HEK293 (cell line): ENCODE results near the gene SSTR3.
A peak's percentile ranks its signal among the peaks of the same experiment; 100 is the strongest.

ENCODE experiments used
- CTCF ChIA-PET: fragments of 350-600 bp; formaldehyde crosslinking; extraction: SDS; loops from one replicate; lab custom pipeline; 2021; ENCODE audit warnings: antibody characterized with exemption; lab: Yijun Ruan, JAX
- POLR2A ChIA-PET: fragments of 300-600 bp; formaldehyde crosslinking; extraction: SDS; loops from one replicate; lab custom pipeline; 2020; ENCODE audit warnings: antibody characterized with exemption, inconsistent platforms; lab: Yijun Ruan, JAX
- H3K27ac ChIP-seq: fragments of 200-500 bp; sonication (Bioruptor generic); 2 replicates; pipeline ENCODE4 v1.5.1; 2014; ENCODE audit warnings: low read depth, low read length, control low read depth, inconsistent platforms; ENCODE audit errors: extremely low read depth
- H3K36me3 ChIP-seq, 2 experiments: fragments of 200-500 bp in 1 of 2; sonication (Bioruptor generic) in 1 of 2; 1 replicate in 1 of 2; 2 replicates in 1 of 2; pipeline ENCODE4 v1.5.1; 2014 to 2017; ENCODE audit warnings: inconsistent platforms in 2 of 2, low read length in 2 of 2; ENCODE audit not compliant: control insufficient read depth in 2 of 2, insufficient read depth in 1 of 2
- H3K4me1 ChIP-seq: fragments of 200-500 bp; sonication (Bioruptor generic); 2 replicates; pipeline ENCODE4 v1.5.1; 2014; ENCODE audit warnings: mild to moderate bottlenecking, low read length, inconsistent platforms; ENCODE audit not compliant: control insufficient read depth, insufficient read depth
- H3K4me3 ChIP-seq: 2 replicates; pipeline ENCODE4 v1.5.1; 2011; ENCODE audit warnings: low read depth, mild to moderate bottlenecking, control low read depth, low read length, moderate library complexity
- H3K9me3 ChIP-seq: fragments of 200-500 bp; sonication (Bioruptor generic); 2 replicates; pipeline ENCODE4 v1.5.1; 2014; ENCODE audit warnings: low read depth, low read length, inconsistent platforms; ENCODE audit not compliant: control insufficient read depth, insufficient read depth
- GLI2 ChIP-seq: fragments of 450-650 bp; formaldehyde crosslinking; IDR thresholded peaks from 2 replicates; pipeline ENCODE4; 2017; ENCODE audit warnings: missing biosample characterization, missing genetic modification characterization, low read depth, borderline replicate concordance
- GLIS2 ChIP-seq: fragments of 450-650 bp; formaldehyde crosslinking; IDR thresholded peaks from 2 replicates; pipeline ENCODE4 v1.5.1; 2016; ENCODE audit warnings: missing biosample characterization, missing genetic modification characterization
- HOXC10 ChIP-seq: sonication (generic); formaldehyde crosslinking; IDR thresholded peaks from 2 replicates; pipeline ENCODE4 v1.8.1; 2023; ENCODE audit warnings: mild to moderate bottlenecking, missing genetic modification reagents
- KLF10 ChIP-seq: fragments of 450-650 bp; IDR thresholded peaks from 2 replicates; pipeline ENCODE4 v1.5.1; 2018; ENCODE audit warnings: missing biosample characterization, mild to moderate bottlenecking, missing genetic modification characterization
- KLF8 ChIP-seq: fragments of 450-650 bp; formaldehyde crosslinking; IDR thresholded peaks from 2 replicates; pipeline ENCODE4 v1.5.1; 2016; ENCODE audit warnings: missing biosample characterization, missing genetic modification characterization
- PRDM10 ChIP-seq: fragments of 450-650 bp; formaldehyde crosslinking; IDR thresholded peaks from 2 replicates; pipeline ENCODE4 v1.5.1; 2016; ENCODE audit warnings: missing biosample characterization, missing genetic modification characterization
- SETDB1 ChIP-seq: IDR thresholded peaks from one replicate; pipeline ENCODE4 v1.6.1; 2017; ENCODE audit warnings: mild to moderate bottlenecking, low read length, moderate library complexity, mixed read lengths; ENCODE audit not compliant: insufficient read length
- ZBTB26 ChIP-seq: fragments of 450-650 bp; formaldehyde crosslinking; optimal IDR thresholded peaks from 2 replicates; pipeline ENCODE3; 2016; ENCODE audit warnings: missing biosample characterization, mild to moderate bottlenecking, missing genetic modification characterization
- ZBTB48 ChIP-seq: fragments of 450-650 bp; formaldehyde crosslinking; IDR thresholded peaks from 2 replicates; pipeline ENCODE4 v1.5.1; 2016; ENCODE audit warnings: missing biosample characterization, missing genetic modification characterization
- ZBTB6 ChIP-seq: fragments of 450-650 bp; formaldehyde crosslinking; IDR thresholded peaks from 2 replicates; pipeline ENCODE4 v1.5.1; 2017; ENCODE audit warnings: missing biosample characterization, missing genetic modification characterization
- ZFP37 ChIP-seq: fragments of 450-650 bp; formaldehyde crosslinking; IDR thresholded peaks from 2 replicates; pipeline ENCODE4 v1.5.1; 2016; ENCODE audit warnings: missing biosample characterization, missing genetic modification characterization
- ZIC2 ChIP-seq: fragments of 450-650 bp; formaldehyde crosslinking; IDR thresholded peaks from 2 replicates; pipeline ENCODE4 v1.5.1; 2016; ENCODE audit warnings: missing biosample characterization, missing genetic modification characterization
- ZNF16 ChIP-seq: fragments of 450-650 bp; formaldehyde crosslinking; IDR thresholded peaks from 2 replicates; pipeline ENCODE4 v1.5.1; 2016; ENCODE audit warnings: low read depth, missing biosample characterization, missing genetic modification characterization
- ZNF174 ChIP-seq: fragments of 450-650 bp; formaldehyde crosslinking; IDR thresholded peaks from 2 replicates; pipeline ENCODE4 v1.5.0; 2017; ENCODE audit warnings: missing biosample characterization, mild to moderate bottlenecking, missing genetic modification characterization
- ZNF274 ChIP-seq, 2 experiments: fragments of 200-500 bp in 1 of 2; fragments of 450-650 bp in 1 of 2; sonication (Bioruptor generic) in 1 of 2; formaldehyde crosslinking in 1 of 2; IDR thresholded peaks; 2 replicates each; pipeline versions ENCODE4 v1.5.1 to v1.6.1; 2014 to 2016; ENCODE audit warnings: borderline replicate concordance in 1 of 2, inconsistent platforms in 1 of 2, low read length in 1 of 2, missing biosample characterization in 1 of 2, missing genetic modification characterization in 1 of 2
- ZNF350 ChIP-seq: fragments of 450-650 bp; formaldehyde crosslinking; IDR thresholded peaks from 2 replicates; pipeline ENCODE4 v1.5.0; 2017; ENCODE audit warnings: missing biosample characterization, mild to moderate bottlenecking, missing genetic modification characterization
- ZNF362 ChIP-seq: fragments of 450-650 bp; formaldehyde crosslinking; IDR thresholded peaks from 2 replicates; pipeline ENCODE4 v1.5.1; 2016; ENCODE audit warnings: missing biosample characterization, missing genetic modification characterization
- ZNF37A ChIP-seq: fragments of 450-650 bp; IDR thresholded peaks from 2 replicates; pipeline ENCODE4 v1.5.1; 2018; ENCODE audit warnings: missing biosample characterization, missing genetic modification characterization
- ZNF473 ChIP-seq: fragments of 450-650 bp; formaldehyde crosslinking; IDR thresholded peaks from 2 replicates; pipeline ENCODE4 v1.5.1; 2017; ENCODE audit warnings: missing biosample characterization, missing genetic modification characterization
- ZNF521 ChIP-seq: fragments of 450-650 bp; formaldehyde crosslinking; IDR thresholded peaks from 2 replicates; pipeline ENCODE4 v1.5.1; 2017; ENCODE audit warnings: missing biosample characterization, mild to moderate bottlenecking, missing genetic modification characterization
- ZNF585B ChIP-seq: fragments of 450-650 bp; formaldehyde crosslinking; IDR thresholded peaks from 2 replicates; pipeline ENCODE4 v1.5.1; 2016; ENCODE audit warnings: missing biosample characterization, missing genetic modification characterization
- ZNF600 ChIP-seq: fragments of 450-650 bp; formaldehyde crosslinking; IDR thresholded peaks from 2 replicates; pipeline ENCODE4 v1.5.1; 2016; ENCODE audit warnings: missing biosample characterization, missing genetic modification characterization
- ZNF629 ChIP-seq: fragments of 450-650 bp; formaldehyde crosslinking; IDR thresholded peaks from 2 replicates; pipeline ENCODE4 v1.5.1; 2017; ENCODE audit warnings: missing biosample characterization, missing genetic modification characterization
- ZNF654 ChIP-seq: fragments of 450-650 bp; formaldehyde crosslinking; IDR thresholded peaks from 2 replicates; pipeline ENCODE4 v1.5.1; 2016; ENCODE audit warnings: low read depth, missing biosample characterization, missing genetic modification characterization
- ZNF670 ChIP-seq: fragments of 450-650 bp; formaldehyde crosslinking; IDR thresholded peaks from 2 replicates; pipeline ENCODE4 v1.5.1; 2016; ENCODE audit warnings: missing biosample characterization, missing genetic modification characterization, low read depth
- ZNF777 ChIP-seq: fragments of 450-650 bp; formaldehyde crosslinking; IDR thresholded peaks from 2 replicates; pipeline ENCODE4 v1.5.1; 2017; ENCODE audit warnings: missing biosample characterization, missing genetic modification characterization, borderline replicate concordance
- ZSCAN5A ChIP-seq: fragments of 450-650 bp; formaldehyde crosslinking; IDR thresholded peaks from 2 replicates; pipeline ENCODE4 v1.5.1; 2016; ENCODE audit warnings: missing biosample characterization, missing genetic modification characterization

SSTR3 gene

GRCh38 chr22:37167176-37167980 is 44.9 kb downstream of the SSTR3 start:
- POLR2A ChIA-PET, result no interaction called here
- H3K27ac ChIP-seq, result no peak overlapping the region
- CTCF ChIA-PET, result interaction anchor here (0.6 to 3.3 kb wide), 19 partner anchors 8 to 547 kb away, joined by 3 to 38 read pairs (median 4); no protein-coding TSS in a partner anchor
- H3K4me3 ChIP-seq, result no peak overlapping the region
- no peaks in the 10 kb centered on the region for H3K4me1 ChIP-seq
- no peaks in the 10 kb centered on the region for H3K36me3 ChIP-seq
- TF ChIP-seq SETDB1 (no peak), ZNF16 (tag by site-specific recombination) (no peak), ZSCAN5A (tag by site-specific recombination) (no peak), ZNF274 (IDR thresholded peaks at IDR 0.05; ENCODE audit: low read length) (no peak), ZNF274 (tag by site-specific recombination; IDR thresholded peaks at IDR 0.05; ENCODE audit: borderline replicate concordance) (no peak), ZNF670 (no peak), ZNF350 (no peak), ZNF600 (no peak), ZBTB48 (tag by site-specific recombination) (no peak), ZFP37 (tag by site-specific recombination) (no peak), ZNF777 (no peak), KLF10 (tag by site-specific recombination) (no peak), GLI2 (tag by site-specific recombination) (no peak), PRDM10 (tag by site-specific recombination) (no peak), KLF8 (tag by site-specific recombination) (no peak), ZNF585B (tag by site-specific recombination) (no peak)
- no peaks in the 10 kb centered on the region for H3K9me3 ChIP-seq

GRCh38 chr22:37166675-37167066 is 45.6 kb downstream of the SSTR3 start:
- no peaks in the 10 kb centered on the region for H3K4me1 ChIP-seq
- no peaks in the 10 kb centered on the region for H3K36me3 ChIP-seq
- no peak overlapping the region for H3K27ac ChIP-seq
- H3K9me3 ChIP-seq, result no peaks in the 10 kb centered on the region
- no peak overlapping the region for H3K4me3 ChIP-seq
- POLR2A ChIA-PET, result no interaction called here
- CTCF ChIA-PET, result interaction anchor here (0.6 to 3.3 kb wide), 20 partner anchors 9 to 546 kb away, joined by 3 to 38 read pairs (median 4); no protein-coding TSS in a partner anchor
- no peak for TF ChIP-seq ZNF174 (tag by site-specific recombination)
- TF ChIP-seq ZNF37A (tag by site-specific recombination), result no peak
- TF ChIP-seq ZNF473, result no peak
- no peak for TF ChIP-seq ZNF521
- TF ChIP-seq ZIC2 (tag by site-specific recombination), result peak; percentile 55; the same call in 1 of the 2 replicates
- TF ChIP-seq ZNF350, result no peak
- TF ChIP-seq ZNF654 (tag by site-specific recombination), result peak; percentile 60
- no peak for TF ChIP-seq ZNF362 (tag by site-specific recombination)
- TF ChIP-seq GLIS2 (tag by site-specific recombination), result peak; percentile 65
- TF ChIP-seq ZNF629 (tag by site-specific recombination), result no peak
- TF ChIP-seq ZBTB6 (tag by site-specific recombination), result no peak
- no peak for TF ChIP-seq ZNF585B (tag by site-specific recombination)
- TF ChIP-seq HOXC10, result no peak
- TF ChIP-seq ZBTB26 (tag by site-specific recombination), result peak; percentile 24
